SU-DHL-6 (cell line): ENCODE measurements around the gene TUFT1.

Source experiments
- EZH2phosphoT487 ChIP-seq: fragments of 200-600 bp; sonication (generic), shearing (Covaris generic); conservative IDR thresholded peaks from 2 replicates; pipeline ENCODE4 v1.6.1; 2018; ENCODE audit warnings: mild to moderate bottlenecking, antibody characterized with exemption, low read length, moderate library complexity, mixed read lengths
- TF ChIP-seq, protein P1 (sequence below): fragments of 200-600 bp; sonication (generic); IDR thresholded peaks from one replicate; pipeline ENCODE4 v1.5.1; 2017; ENCODE audit warnings: antibody characterized with exemption, mild to moderate bottlenecking, low read length, moderate library complexity; ENCODE audit not compliant: insufficient read depth, poor library complexity, severe bottlenecking

GRCh38 chr1:151540982-151541377, 871 bp downstream of the TUFT1 start:
- TF ChIP-seq, protein P1, sequence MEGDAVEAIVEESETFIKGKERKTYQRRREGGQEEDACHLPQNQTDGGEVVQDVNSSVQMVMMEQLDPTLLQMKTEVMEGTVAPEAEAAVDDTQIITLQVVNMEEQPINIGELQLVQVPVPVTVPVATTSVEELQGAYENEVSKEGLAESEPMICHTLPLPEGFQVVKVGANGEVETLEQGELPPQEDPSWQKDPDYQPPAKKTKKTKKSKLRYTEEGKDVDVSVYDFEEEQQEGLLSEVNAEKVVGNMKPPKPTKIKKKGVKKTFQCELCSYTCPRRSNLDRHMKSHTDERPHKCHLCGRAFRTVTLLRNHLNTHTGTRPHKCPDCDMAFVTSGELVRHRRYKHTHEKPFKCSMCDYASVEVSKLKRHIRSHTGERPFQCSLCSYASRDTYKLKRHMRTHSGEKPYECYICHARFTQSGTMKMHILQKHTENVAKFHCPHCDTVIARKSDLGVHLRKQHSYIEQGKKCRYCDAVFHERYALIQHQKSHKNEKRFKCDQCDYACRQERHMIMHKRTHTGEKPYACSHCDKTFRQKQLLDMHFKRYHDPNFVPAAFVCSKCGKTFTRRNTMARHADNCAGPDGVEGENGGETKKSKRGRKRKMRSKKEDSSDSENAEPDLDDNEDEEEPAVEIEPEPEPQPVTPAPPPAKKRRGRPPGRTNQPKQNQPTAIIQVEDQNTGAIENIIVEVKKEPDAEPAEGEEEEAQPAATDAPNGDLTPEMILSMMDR: no peak
- no peak for TF ChIP-seq EZH2phosphoT487
